IPS DF 4.7 (cell line): ENCODE results near the gene ERV3-1.
A peak's percentile ranks its signal among the peaks of the same experiment; 100 is the strongest.
"Not testable (repeated sequence)": the region's sequence is repeated elsewhere in the genome, so short reads cannot be mapped to it uniquely, and the experiment has no call there.

ENCODE experiments used
- DNase-seq: peaks from one replicate; pipeline ENCODE4 v3.0.0-alpha.2; 2013; ENCODE audit warnings: low spot score; ENCODE audit errors: extremely low read depth

ERV3-1 gene

DNA sequence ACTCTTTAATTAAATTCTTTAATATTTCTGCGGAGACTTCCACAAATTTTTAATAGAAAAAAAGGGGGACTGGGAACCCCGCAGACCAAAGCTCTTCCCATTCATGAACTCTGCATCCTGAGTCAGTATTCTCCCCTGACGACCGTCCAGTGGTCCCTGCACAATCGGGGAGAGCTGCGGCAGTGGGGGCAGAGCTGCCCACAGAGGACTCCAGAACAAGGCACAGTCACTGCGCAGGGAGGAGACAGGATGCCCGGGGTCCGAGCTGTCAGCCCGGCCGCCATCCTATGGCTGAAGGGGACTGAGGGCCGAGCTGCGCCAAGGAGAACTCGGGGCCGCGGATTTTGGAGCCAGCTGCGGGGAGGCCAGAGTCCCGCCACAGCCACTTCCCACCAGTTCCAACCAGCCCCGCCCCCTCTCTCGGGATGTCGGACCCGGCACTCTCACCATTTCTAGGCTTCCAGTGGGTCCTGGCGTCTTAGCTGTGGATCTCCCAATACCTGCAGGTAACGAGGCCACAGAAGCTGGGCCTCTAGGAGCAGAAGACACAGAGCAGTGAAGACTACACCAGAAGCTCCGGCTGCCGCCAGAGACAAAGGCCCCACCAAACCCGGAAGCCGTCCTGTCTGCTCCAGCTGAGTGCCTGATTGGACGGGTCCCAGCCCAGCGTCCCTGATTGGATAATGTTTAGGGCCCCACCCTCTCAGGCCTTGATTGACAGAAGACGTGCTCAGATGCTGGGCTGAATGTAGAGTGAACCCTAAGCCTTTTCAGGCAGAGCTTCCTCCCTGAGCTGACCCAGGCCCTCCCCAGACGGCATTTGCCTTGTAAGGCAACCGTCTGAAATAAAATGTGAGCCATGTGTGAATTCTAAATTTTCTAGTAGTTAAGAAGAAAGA is at the start of gene ERV3-1:
ERV3-1 (minus strand) TSS at position 594 of the 899 bp plus-strand sequence. CDS start 13,661 bp downstream, outside the sequence.
- DNase-seq: peak; percentile 91

DNA sequence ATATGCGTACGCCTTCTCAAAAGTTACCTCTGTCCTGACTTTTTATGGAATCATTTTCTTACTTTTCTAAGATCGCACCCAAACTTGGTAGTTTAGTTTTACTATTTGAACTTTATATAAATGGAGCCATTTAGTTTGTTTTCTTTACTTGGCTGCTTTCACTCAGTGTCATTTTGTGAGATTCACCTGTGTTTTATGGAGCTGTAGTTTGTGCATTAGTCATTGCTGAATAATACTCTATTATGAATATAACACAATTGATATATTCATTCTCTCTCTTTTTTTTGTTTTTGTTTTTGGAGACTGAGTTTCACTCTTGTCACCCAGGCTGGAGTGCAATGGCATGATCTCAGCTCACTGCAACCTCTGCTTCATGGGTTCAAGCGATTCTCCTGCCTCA is 49.3 kb upstream of the ERV3-1 start:
- not testable (repeated sequence) for DNase-seq

DNA sequence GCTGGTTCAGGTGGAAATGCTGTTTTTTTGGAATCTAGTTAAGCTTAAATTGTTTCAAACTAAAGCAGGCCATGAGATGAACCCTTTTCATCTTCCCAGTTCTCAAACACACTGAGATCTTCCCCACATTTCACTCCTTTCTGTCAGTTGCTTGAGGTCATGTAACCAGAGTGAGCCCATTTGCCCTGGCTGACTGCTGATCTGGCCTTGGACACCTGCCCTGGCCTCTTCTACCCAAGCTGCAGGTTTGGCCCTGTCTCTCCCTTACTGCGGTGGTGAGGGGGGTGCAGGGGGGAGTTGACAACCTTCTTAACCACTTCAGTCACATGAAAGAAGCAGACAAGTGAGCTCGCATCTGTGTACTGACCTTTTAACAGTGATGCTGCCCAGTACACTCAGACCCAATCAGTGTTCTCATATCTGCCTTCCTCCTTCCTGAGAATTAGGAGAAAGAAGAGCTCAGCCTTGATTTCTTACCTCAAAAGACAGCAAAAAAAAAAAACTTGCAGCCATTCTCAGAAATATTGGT is 48.0 kb upstream of the ERV3-1 start:
- DNase-seq: not testable (repeated sequence)

DNA sequence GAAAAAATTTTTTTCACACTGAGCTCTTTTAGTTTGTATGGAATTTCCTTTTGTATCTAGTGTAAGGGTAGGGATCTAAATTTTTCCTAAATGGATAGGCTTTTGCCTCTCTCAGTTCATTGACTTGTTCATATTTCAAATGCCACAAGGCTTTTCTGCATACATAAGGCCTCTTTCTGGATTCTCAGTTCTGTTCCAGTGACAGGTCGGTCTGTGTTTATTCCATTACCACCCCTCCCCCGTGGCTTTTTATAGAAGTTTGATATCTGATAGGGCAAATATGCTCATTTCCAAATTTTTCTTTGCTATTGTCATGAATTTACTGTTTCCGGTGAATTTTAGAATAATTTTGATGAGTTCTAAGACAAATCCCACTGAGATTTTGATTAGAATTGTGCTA is 45.2 kb upstream of the ERV3-1 start:
- DNase-seq: not testable (repeated sequence)

DNA sequence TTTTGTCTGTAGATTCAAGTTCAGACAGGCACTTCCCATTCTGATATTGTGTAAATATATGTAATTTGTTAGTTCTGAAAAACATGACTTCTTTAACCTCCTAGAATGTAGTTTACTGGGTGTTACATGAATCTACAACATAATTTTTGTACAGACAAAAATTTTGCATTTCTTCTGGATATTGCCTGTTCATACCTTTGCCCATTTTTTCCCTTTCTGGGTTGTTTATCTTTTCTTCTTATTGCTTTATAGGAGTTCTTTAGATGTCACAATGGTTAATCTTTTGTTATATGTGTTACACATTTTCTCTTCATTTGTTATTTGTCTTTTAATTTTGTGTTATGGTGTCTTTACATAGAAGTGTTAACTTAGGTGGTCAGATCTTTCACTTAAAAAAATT is 44.7 kb upstream of the ERV3-1 start:
- DNase-seq: not testable (repeated sequence)

DNA sequence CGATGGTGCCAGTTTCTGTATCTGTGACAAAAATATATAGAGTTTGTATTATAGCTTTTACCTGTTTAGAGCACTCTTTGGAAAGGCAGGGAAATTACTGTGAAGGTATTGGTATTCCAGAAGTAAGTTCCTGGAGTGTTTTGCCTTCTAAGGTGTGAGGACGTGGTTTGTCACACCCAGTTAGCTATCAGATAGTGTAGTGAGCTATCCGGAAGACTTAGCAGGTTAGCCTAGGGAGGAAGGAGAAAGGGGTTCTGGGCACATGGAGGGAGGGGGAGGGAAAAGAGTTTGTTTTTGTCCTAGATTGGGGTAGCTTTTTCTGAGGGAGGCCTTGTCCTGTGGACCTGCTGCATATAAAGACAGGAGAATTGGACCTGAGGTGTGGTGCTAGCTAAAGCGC is 39.8 kb upstream of the ERV3-1 start:
- DNase-seq: not testable (repeated sequence)

GRCh38 chr7:65045589-65045988 is 39.1 kb upstream of the ERV3-1 start:
- DNase-seq: not testable (repeated sequence)

DNA sequence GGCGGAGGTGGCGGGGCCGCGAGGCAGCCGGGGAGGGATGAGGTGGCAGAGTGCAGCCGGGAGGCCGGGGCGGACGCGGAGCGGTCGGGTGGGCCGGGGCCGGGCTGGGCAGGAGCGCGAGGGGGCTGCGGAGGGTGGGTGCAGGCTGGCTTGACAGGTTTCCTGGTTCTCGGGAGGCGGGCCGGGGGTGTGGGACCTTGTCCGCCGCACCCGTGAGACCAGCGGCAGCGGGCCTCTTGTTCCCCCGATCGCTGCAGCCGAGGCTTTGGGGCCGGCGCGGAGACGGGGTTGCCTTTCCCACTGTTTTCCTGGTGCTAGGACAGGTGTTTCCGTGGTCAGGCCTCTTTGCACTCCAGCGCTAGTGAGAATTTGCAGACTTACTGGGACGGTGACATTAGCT is 32.3 kb upstream of the ERV3-1 start:
- not testable (repeated sequence) for DNase-seq

- DNase-seq: no peak
These were observed 31.5 kb upstream of the ERV3-1 start for GRCh38 chr7:65037740-65038688.

- DNase-seq: not testable (repeated sequence)
These were observed 30.0 kb upstream of the ERV3-1 start for GRCh38 chr7:65036526-65036925.

DNA sequence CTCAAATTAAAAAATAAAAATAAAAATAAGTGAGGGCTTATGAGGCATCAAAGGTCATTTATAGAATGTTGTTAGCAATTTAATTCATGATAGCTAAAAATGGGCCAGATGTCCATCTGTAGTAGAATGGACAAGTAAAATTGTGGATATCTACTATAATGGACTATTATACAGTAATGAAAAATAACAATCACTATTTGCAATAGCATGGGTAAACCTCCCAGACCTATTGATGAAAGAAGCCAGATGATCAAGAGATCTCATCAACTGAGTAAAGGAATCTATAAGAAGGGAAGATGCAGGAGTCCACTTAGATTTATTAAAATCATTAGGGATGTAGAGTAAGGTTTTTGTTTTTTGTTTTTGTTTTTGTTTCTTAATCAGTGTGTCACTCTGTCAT is 29.0 kb upstream of the ERV3-1 start:
- DNase-seq: not testable (repeated sequence)

DNA sequence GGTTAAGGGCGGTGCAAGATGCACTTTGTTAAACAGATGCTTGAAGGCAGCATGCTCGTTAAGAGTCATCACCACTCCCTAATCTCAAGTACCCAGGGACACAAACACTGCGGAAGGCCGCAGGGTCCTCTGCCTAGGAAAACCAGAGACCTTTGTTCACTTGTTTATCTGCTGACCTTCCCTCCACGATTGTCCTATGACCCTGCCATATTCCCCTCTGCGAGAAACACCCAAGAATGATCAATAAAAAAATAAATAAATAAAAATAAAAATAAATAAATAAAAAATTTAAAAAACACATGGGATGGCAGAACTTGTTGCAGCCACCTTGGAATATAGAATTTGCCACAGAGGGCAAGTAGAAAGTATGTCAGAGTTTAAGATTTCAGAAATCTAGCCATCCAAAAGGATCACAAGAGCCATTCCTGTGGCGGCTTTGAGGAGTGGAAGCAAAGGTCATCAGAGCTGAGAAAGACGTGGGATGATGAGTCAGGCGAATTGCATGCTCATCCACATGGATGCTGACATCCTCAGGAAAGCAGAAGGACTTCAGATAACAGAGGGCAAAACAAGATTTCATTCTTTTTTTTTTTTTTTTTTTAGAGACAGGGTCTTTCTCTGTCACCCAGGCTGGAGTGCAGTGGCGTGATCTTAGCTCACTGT is 27.8 kb upstream of the ERV3-1 start:
- not testable (repeated sequence) for DNase-seq

DNA sequence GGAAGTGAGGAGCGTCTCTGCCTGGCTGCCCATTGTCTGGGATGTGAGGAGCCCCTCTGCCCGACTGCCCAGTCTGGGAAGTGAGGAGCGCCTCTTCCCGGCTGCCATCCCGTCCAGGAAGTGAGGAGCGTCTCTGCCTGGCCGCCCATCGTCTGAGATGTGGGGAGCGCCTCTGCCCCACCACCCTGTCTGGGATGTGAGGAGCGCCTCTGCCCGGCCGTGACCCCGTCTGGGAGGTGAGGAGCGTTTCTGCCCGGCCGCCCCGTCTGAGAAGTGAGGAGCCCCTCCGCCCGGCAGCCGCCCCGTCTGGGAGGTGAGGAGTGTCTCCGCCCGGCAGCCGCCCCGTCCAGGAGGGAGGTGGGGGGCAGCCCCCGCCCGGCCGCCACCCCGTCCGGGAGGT is 26.9 kb upstream of the ERV3-1 start:
- DNase-seq: not testable (repeated sequence)

- DNase-seq: not testable (repeated sequence)
These were observed 18.5 kb upstream of the ERV3-1 start for GRCh38 chr7:65025023-65025422.

GRCh38 chr7:65020978-65021377 is 14.5 kb upstream of the ERV3-1 start:
- not testable (repeated sequence) for DNase-seq

DNA sequence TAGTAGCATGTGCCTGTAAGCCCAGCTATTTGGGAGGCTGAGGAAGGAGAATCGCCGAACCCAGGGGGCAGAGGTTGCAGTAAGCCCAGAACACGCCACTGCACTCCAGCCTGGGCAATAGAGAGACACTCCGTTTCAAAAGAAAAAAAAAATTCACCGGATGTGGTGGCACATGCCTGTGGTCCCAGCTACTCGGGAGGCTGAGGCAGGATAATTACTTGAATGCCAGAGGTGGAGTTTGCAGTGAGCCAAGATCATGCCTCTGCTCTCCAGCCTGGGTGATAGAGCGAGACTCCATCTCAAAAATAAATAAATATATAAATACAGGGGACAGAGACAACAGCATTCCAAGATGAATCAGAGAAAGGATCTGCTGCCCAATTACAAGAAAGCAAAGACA is 3.4 kb upstream of the ERV3-1 start:
- DNase-seq: not testable (repeated sequence)

DNA sequence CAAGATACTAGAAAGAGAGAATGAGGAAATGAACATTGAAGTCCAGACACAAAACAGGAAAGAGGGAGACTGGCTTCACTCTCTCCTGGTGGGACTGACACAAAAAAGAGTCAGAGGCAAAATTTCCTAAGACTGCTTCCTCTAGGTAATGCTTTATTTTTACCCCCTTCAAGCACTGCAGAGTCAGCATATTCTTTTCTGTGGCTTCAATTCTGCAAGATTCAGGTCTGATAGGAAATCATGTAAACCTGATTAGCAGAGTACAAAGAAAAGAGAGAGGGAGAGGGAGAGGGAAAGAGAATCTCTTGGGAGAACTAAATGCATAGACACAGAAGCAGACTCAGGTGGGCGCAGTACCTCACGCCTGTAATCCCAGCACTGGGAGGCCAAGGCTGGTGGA is 2.9 kb upstream of the ERV3-1 start:
- DNase-seq: not testable (repeated sequence)

DNA sequence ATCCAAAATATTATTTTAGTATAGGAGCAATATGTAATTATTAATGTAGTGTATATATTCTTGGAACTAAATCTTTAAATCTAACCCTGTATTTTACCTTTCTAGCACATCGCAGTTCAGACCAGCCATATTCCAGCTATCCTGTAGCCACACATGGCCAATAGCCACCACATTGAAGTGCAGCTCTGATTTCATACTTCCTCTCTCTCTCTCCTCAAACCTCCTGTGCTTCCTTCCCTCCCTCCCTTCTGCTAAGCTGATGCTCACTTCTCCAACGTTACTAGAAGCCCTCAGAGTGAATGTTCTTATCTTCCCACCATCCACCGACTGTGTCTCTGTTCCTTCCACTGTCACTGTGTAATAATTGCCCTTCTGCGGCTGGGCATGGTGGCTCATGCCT is 549 bp upstream of the ERV3-1 start:
- not testable (repeated sequence) for DNase-seq

GRCh38 chr7:65004575-65004974 is 1.9 kb downstream of the ERV3-1 start:
- DNase-seq: no peak

- no peak for DNase-seq
These were observed 3.4 kb downstream of the ERV3-1 start for GRCh38 chr7:65002972-65003585.
